Measurements from ENCODE around the gene SEC24C.
"Not testable (repeated sequence)": the region's sequence is repeated elsewhere in the genome, so short reads cannot be mapped to it uniquely, and the experiment has no call there.

SEC24C gene

DNA sequence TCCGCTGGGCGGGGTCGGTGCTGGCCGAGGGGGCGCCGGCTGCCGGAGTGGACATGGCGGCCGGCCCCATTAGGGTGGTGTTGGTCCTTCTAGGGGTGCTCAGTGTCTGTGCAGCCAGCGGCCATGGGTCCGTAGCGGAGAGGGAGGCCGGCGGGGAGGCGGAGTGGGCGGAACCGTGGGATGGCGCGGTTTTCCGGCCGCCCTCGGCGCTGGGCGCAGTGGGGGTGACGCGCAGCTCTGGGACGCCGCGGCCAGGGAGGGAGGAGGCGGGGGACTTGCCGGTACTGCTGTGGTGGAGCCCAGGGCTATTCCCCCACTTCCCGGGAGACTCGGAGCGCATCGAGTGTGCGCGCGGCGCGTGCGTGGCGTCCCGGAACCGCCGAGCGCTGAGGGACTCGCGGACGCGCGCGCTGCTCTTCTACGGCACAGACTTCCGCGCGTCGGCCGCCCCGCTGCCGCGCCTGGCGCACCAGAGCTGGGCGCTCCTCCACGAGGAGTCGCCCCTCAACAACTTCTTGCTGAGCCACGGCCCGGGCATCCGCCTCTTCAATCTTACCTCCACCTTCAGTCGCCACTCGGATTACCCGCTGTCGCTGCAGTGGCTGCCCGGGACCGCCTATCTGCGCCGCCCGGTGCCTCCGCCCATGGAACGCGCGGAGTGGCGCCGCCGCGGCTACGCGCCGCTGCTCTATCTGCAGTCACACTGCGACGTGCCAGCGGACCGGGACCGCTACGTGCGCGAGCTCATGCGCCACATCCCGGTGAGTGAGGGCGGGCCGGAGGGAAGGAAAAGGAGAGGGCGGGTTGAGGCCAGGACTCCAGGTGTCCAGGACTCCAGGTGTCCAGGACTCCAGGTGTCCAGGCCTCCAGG, 28.3 kb downstream of the SEC24C start:
- peak; percentile 59 for DNase-seq

DNA sequence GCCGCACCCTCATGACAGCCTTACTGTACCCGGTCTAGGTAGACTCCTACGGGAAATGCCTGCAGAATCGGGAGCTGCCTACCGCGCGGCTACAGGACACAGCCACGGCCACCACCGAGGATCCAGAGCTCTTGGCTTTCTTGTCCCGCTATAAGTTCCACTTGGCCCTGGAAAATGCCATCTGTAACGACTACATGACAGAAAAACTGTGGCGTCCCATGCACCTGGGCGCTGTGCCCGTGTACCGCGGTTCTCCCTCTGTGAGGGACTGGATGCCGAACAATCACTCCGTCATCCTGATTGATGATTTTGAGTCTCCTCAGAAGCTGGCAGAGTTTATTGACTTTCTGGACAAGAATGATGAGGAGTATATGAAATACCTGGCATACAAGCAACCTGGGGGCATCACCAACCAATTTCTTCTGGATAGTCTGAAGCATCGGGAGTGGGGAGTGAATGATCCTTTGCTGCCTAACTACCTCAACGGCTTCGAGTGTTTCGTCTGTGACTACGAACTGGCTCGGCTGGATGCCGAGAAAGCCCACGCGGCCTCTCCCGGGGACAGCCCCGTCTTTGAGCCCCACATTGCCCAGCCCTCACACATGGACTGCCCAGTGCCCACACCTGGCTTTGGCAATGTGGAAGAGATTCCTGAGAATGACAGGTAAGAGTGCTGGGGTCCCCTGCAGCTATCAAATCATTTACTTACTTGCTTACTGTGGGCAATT, 29.1 kb downstream of the SEC24C start:
- DNase-seq, result no peak

DNA sequence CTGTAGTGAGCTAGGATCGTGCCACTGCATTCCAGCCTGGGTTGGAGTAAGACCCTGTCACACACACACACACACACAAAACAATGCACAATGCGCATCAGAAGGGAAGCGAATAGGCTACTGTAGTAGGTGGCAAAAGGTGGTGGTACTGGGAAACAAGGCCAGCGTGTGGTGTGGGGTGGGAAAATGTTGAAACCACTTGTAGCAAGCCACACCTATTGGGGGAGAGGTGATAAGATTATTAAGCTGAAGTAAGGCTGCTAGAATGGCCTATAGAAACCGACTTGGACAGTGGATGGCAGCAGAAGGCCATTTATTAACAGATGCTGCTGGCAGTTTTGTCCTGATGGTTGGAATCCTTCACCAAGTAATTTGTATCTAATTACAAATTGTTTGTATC, 30.5 kb downstream of the SEC24C start:
- DNase-seq, result peak; percentile 7

DNA sequence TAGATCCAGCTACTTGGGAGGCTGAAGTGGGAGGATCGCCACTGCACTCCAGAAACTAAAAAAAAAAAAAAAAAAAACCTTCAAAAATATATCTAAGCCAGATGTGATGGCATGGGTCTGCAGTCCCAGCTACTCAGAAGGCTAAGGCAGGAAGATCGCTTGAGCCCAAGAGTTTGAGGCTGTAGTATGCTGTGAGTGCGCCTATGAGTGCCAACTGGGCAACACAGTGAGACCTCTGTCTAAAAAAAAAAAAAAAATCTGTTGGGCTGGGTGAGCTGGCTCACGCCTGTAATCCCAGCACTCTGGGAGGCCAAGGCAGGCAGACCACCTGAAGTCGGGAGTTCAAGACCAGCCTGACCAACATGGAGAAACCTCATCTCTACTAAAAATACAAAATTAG, 34.8 kb downstream of the SEC24C start:
- DNase-seq, result no peak

DNA sequence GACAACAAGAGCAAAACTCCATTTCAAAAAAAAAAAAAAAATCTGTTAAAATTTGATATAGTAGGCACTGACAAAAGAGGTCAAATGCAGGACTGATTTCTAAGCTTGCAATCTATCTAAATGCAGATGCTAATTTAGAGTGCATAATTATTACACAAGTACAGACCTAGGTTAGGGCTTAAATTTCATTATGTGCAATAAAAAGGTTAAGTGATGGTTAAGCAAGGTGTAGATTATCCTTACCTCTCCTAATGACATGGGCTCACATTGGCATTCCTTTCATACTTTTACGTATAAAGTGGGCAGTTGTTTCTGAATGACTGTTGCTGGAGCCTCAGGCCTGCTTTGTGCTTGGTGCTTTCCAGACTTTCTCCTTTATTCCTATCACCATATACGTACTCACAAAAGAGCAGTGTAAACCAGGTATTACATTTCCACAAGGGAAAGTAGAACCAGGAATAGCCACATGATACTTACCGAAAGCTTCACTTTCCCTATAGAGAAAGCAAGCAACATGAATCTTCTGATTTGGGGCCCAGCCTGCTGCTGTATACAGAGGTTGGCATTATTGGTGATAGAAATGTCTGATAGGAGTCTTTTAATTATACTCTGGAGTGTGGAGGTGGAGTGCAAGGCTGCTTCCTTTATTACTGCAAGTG, 35.5 kb downstream of the SEC24C start:
- no peak for DNase-seq

DNA sequence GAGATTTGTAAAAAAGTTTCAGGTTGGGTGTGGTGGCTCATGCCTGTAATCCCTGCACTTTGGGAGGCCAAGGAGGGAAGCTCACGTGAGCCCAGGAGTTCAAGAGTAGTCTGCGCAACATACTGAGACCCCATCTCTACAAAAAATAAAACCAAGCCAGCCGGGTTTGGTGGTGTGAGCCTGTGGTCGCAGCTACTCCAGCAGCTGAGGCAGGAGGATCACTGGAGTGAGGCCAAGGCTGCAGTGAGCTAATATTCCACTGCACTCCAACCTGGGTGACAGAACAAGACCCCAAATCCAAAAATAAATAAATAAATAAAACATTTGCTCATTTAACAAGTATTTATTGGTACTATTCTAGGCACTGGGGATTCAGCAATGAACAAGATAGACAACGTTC, 36.1 kb downstream of the SEC24C start:
- no peak for DNase-seq

DNA sequence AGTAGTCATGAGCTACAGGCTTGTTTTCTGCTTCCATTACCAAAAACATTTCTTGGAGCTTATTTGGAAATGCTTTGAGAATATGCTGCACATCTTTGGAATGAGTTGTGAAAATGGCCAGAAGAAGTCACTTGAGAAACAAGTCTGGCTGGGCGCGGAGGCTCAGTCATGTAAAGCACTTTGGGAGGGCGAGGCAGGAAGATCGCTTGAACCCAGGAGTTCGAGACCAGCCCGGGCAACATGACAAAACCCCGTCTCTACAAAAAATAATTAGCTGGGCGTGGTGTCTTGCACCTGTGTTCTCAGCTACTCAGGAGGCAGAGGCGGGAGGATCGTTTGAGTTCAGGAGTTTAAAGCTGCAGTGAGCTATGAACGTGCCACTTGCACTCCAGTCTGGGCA, 36.8 kb downstream of the SEC24C start:
- DNase-seq, result no peak

DNA sequence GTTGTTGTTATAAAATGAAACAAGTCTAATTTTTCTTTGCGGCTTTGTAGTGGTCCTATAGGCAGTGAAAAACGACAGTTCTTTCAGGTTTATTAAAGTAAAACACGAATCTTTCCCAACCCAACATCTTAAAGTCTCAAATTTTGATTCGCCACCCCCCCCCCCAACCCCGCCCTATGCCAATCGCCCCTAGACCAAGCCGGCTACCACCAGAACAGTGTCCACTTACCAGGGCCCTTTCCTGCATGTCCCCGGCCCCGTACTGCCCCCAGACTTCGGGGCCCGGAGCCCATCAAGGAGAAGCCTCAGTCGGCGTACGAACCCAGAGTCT, 37.3 kb downstream of the SEC24C start:
- no peak for DNase-seq

DNA sequence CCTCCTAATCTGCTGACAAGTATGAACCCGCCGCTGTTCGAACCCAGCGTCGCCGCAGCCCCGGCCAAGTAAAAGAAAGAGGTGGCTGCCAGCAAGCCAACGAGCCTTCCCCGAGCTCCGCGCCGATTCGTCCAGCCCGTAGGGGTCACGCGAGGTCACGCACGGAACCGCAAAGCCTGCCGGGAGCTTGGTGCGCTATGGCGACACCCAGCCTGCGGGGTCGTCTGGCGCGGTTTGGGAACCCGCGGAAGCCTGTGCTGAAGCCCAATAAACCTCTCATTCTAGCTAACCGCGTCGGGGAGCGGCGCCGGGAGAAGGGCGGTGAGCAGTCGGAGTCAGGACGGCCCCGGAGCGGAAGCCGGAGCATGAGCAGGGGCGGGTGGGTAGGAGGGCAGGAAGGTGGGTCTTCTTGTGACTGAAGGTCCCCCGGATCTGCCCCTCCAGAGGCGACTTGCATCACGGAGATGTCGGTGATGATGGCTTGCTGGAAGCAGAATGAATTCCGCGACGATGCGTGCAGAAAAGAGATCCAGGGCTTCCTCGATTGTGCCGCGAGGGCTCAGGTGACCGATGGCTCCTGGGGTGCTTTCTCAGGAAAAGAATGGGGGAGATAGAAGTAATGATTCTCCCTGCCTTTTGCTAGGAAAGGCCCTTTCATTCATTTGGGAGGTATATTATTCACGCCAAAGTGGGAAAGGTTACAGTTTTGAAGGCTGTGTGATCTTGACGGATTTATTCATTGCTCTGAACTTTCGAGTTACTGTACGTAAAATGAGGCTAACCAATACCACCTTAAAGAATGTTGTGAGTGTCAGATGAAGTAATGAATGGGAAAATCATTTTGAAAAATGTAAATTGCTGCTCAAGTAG, 37.9 kb downstream of the SEC24C start, which contains the start of gene CHCHD1:
TSS of gene CHCHD1 (plus strand) at position 170 of the 870 bp plus-strand sequence. CDS start at position 198, 28 bp downstream.
- peak; percentile 88 for DNase-seq

DNA sequence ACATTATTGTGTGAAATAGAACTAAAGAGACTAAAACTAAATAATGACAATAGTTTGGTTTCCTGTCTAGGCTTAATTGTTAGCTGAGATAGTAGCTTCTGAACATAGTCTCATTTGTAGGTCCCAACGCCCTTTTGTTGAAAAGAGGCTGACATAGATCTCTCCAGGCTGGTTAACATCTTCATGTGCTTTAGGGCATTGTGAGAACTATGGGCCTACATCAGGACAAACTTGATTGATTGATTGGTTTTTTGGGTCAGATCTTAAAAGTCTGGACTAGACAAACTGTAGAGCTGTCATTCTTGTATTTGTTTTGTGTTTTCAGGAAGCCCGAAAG, 38.5 kb downstream of the SEC24C start:
- DNase-seq, result no peak

DNA sequence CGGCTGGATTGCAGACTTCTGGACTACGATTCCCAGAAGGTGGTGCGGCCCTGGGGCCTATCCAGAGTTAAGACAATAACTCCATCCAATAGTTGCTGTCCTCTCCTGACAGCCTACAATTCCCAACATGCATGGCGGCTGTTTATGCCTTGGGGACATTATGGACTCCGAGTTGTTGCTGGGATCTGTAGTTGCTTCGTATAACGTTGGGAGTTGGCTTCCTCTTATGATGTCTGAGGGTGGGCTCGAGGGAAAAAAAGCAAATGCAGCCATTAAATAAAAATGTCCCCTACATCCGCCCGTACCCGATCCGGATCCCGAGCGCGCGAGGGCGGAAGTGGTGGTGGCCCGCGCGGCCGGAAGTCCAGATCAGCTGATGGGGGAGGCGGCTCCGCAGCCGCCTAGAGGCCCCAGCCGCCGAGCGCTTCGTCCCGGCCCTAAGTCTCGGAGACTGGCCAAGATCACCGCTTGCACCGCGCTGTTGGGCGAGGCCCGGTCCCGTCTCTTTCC, 41.1 kb downstream of the SEC24C start, which contains the start of gene ZSWIM8:
TSS of gene ZSWIM8 (plus strand) at position 396 of the 510 bp plus-strand sequence. CDS start 273 bp downstream, outside the sequence.
- peak; percentile 96 for DNase-seq

DNA sequence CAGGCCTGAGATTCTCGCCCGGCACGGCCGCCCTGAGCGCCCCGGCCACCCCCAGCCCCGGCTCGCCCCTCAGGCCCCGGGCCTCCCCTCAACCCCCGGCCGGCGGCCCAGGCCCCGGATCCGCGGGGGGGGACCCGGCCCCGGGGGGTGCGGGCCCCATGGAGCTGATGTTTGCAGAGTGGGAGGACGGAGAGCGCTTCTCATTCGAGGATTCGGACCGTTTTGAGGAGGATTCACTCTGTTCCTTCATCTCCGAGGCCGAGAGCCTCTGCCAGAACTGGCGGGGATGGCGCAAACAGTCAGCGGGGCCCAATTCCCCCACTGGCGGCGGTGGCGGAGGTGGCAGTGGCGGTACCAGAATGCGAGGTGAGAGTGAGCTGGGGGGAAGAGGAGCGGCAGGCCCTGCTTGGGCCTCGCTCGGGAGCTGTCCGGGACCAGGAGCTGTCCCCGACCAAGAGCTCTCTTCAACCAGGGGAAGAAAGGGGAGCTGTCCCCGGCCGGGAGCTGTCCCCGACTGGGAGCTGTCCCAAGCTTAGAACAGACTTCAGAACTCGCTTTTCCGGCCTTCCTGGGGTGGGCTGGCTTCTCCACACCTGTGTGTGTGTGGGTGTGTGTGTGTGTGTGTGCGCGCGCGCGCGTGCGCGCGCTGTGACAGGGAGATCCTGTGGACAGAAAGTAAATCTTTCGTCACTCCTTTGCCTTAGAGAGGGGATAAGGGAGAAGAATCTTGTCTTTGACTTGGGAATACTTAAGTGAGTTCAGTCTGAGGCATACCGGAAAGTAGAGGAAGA, 41.7 kb downstream of the SEC24C start:
- no peak for DNase-seq

DNA sequence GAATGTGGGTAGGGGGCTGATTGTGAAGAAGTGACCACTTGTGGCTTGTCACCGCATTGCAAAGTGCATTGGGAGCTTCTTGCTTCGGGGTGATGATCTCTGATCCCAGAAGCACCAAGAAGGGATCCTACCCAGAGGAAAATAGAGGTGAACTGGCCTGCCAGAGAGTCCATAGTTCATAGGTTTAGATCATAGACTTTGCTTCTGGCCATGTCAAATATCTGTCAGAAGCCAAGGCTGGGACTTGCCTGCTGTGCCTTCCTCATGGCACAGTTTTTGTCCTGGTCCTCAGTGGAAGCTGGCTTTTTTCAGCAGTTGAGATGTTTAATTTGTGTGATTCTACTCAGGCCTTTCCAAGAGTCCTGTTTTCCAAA, 42.3 kb downstream of the SEC24C start:
- DNase-seq, result no peak

DNA sequence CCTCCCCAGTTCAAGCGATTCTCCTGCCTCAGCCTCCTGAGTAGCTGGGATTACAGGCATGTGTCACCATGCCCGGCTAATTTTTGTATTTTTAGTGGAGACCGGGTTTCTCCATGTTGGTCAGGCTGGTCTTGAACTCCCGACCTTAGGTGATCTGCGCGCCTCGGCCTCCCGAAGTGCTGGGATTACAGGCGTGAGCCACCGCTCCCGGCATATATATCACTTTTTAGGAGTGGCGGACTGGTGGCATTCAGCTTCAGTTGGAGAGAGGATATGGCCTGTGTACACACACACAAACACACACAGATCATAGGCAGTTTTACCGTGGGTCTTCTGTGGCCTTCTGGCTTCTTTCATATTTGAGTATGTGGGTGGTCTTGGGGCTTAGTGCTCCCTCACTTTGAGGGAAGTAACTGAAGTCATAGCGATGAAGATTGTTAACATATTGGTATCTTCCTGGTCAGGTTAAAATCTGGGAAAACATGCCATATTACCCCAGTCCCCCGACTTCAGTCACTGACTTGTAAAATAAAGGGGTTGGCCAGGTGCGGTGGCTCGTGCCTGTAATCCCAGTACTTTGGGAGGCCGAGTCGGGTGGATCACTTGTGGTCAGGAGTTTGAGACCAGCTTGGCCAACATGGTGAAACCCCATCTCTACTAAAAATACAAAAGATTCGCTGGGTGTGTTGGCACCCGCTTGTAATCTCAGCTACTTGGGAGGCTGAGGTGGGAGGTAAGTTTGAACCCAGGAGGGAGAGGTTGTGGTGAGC, 43.0 kb downstream of the SEC24C start:
- not testable (repeated sequence) for DNase-seq

DNA sequence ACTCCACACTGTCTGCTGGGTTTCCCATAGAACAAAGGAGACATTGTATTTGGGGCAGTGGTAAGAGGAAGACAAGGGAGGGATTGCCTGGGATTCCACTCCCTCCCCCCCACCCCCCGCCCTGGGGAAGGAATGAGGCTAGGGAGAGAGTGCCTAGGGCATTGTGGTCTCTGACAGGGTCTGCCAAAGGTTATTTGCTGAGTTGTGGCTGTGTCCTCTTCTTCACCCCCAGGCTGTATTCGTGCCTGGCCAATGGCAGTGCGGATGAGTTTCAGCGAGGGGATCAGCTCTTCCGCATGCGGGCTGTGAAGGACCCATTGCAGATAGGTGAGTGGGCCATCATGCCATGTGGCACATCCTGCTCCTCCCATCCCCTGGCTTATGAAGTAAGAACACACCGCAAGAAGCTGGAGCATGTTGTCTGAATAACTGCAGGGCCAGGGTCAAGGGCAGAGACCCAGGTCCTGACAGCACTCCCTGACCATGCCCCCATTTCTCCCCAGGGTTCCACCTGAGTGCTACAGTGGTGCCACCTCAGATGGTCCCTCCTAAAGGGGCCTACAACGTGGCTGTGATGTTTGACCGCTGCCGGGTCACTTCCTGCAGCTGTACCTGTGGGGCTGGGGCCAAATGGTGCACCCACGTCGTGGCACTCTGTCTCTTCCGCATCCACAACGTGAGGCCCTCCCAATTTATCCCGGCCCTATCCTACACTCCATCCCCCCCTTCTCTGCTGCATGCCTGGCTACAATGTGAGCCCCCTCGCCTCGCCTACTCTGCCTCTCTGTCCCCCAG, 44.9 kb downstream of the SEC24C start:
- DNase-seq, result no peak

DNA sequence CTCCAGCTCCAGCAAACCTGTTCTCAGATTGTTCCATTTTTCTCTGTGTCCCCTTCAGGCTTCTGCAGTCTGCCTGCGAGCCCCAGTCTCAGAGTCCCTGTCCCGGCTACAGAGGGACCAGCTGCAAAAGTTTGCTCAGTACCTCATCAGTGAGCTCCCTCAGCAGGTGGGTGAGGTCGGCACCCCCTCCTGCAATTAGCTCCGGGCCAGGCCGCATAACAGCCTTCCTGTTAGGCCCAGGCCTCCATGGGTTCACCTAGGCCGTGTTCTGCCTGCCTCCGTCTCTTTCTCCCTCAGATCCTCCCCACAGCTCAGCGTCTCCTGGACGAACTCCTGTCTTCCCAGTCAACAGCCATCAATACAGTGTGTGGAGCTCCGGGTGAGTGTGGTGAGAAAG, 45.5 kb downstream of the SEC24C start:
- no peak for DNase-seq

DNA sequence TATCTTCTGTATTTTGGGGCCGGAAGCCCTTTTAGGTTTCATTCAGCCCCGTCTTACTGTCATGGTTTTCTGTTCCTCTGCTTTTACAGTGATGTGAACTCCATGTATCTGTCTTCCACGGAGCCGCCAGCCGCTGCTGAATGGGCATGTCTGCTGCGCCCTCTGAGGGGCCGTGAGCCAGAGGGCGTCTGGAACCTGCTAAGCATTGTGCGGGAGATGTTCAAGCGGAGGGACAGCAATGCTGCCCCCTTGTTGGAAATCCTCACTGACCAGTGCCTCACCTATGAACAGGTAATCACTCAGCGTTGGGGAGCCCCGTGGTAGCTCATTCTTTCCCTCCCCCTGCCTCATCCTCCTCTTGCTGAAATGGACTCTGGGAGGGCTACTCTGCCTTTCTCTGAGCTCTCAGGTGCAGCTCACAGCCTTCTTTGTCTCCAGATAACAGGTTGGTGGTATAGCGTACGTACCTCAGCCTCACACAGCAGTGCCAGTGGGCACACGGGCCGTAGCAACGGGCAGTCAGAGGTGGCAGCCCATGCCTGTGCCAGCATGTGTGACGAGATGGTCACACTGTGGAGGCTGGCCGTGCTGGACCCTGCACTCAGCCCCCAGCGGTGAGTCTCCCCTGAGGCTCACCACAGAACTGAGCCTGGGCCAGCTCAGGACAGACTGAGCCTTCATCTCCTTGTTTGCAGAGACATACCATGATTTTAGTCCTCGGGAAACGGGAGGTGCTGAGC, 46.9 kb downstream of the SEC24C start:
- DNase-seq, result no peak

DNA sequence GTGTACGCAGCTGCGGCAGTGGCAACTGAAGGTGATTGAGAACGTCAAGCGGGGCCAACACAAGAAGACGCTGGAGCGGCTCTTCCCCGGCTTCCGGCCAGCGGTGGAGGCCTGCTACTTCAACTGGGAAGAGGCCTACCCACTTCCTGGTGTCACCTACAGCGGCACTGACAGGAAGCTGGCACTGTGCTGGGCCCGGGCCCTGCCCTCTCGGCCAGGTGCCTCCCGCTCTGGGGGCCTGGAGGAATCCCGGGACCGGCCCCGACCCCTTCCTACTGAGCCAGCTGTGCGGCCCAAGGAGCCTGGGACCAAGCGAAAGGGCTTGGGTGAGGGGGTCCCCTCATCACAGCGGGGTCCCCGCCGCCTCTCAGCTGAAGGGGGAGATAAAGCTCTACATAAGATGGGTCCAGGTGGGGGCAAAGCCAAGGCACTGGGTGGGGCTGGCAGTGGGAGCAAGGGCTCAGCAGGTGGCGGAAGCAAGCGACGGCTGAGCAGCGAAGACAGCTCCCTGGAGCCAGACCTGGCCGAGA, 47.8 kb downstream of the SEC24C start:
- no peak for DNase-seq

DNA sequence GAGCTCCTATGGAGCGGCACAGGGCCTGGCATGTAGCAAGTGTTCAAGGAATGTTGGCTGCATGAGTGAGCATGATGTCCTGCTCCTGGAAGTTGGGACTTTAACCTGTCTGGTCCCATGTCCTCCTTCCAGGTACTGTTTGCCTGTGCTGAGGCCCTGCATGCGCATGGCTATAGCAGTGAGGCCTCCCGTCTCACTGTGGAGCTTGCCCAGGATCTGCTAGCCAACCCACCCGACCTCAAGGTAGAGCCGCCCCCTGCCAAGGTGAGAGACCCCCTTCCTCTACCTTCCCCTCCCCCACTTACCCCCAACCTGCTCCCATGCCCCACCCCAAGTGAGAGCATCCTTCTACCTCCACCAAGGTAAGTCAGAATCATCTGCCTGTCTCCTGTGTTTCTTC, 49.3 kb downstream of the SEC24C start:
- no peak for DNase-seq
